Measurements from ENCODE around the gene NAV3. TPM values are rescaled to one million over a fixed set of nuclear protein-coding genes. Genes with fewer than 3 reads are reported as not detected.

The NAV3 gene
- total and polyA plus RNA-seq, 4 donors: 0.22 to 1.7 (median 0.71) TPM

DNA sequence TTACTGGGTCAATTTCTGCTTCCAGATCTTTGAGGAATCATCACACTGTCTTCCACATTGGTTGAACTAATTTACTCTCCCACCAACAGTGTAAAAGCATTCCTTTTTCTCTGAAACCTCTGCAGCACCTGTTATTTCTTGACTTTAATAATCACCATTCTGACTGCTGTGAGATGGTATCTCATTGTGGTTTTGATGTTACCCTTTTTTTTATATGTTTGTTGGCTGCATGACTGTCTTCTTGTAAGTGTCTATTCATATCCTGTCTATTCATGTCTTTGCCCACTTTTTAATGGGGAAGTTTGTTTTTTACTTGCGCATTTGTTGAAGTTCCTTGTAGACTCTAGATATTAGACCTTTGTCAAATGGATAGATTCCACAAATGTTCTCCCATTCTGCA, 324.9 kb downstream of the NAV3 start:
- Histone ChIP-seq H3K9me3 (ENCODE audit: control insufficient read depth in 4 of 4, low read length in 3 of 4) (no peaks in the 10 kb centered on the region), H3K4me3 (ENCODE audit: low read depth in 1 of 3, low read length in 3 of 3) (no peak overlapping the region), H3K27me3 (ENCODE audit: control insufficient read depth in 4 of 4, insufficient read depth in 4 of 4, low read length in 3 of 4) (no peaks in the 10 kb centered on the region), H3K27ac (ENCODE audit: low read depth in 1 of 2, low read length in 2 of 2) (no peak overlapping the region), H3K9ac (ENCODE audit: low read depth in 1 of 2, low read length in 2 of 2) (no peak overlapping the region), H3K36me3 (ENCODE audit: control insufficient read depth in 4 of 4, insufficient read depth in 3 of 4, low read depth in 1 of 4, low read length in 3 of 4) (no peaks in the 10 kb centered on the region), H3K4me1 (ENCODE audit: control insufficient read depth in 4 of 4, insufficient read depth in 4 of 4, low read length in 3 of 4) (no peaks in the 10 kb centered on the region)
- TF ChIP-seq, protein P1, sequence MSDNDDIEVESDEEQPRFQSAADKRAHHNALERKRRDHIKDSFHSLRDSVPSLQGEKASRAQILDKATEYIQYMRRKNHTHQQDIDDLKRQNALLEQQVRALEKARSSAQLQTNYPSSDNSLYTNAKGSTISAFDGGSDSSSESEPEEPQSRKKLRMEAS (IDR thresholded peaks at IDR 0.05): no peak
- TF ChIP-seq, protein P2, sequence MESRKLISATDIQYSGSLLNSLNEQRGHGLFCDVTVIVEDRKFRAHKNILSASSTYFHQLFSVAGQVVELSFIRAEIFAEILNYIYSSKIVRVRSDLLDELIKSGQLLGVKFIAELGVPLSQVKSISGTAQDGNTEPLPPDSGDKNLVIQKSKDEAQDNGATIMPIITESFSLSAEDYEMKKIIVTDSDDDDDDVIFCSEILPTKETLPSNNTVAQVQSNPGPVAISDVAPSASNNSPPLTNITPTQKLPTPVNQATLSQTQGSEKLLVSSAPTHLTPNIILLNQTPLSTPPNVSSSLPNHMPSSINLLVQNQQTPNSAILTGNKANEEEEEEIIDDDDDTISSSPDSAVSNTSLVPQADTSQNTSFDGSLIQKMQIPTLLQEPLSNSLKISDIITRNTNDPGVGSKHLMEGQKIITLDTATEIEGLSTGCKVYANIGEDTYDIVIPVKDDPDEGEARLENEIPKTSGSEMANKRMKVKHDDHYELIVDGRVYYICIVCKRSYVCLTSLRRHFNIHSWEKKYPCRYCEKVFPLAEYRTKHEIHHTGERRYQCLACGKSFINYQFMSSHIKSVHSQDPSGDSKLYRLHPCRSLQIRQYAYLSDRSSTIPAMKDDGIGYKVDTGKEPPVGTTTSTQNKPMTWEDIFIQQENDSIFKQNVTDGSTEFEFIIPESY (IDR thresholded peaks at IDR 0.05): no peak
- TF ChIP-seq RXRA (IDR thresholded peaks at IDR 0.05): no peak
- no peak for TF ChIP-seq YY1 (IDR thresholded peaks at IDR 0.05)
- TF ChIP-seq JUND (IDR thresholded peaks at IDR 0.05): no peak
- TF ChIP-seq HNF4A (conservative IDR thresholded peaks at IDR 0.05): no peak
- TF ChIP-seq, protein P3, sequence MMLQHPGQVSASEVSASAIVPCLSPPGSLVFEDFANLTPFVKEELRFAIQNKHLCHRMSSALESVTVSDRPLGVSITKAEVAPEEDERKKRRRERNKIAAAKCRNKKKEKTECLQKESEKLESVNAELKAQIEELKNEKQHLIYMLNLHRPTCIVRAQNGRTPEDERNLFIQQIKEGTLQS (IDR thresholded peaks at IDR 0.05): no peak
- TF ChIP-seq FOXA2 (IDR thresholded peaks at IDR 0.05): no peak
- TF ChIP-seq FOXA1 (IDR thresholded peaks at IDR 0.05): no peak
- no peak for TF ChIP-seq EGR1 (IDR thresholded peaks at IDR 0.05; ENCODE audit: low read depth in 2 of 2)
- no peak for TF ChIP-seq RAD21 (IDR thresholded peaks at IDR 0.05)
- no peak for TF ChIP-seq HNF4G (IDR thresholded peaks at IDR 0.05)
- TF ChIP-seq TAF1 (conservative IDR thresholded peaks at IDR 0.05): no peak
- TF ChIP-seq, protein P4, sequence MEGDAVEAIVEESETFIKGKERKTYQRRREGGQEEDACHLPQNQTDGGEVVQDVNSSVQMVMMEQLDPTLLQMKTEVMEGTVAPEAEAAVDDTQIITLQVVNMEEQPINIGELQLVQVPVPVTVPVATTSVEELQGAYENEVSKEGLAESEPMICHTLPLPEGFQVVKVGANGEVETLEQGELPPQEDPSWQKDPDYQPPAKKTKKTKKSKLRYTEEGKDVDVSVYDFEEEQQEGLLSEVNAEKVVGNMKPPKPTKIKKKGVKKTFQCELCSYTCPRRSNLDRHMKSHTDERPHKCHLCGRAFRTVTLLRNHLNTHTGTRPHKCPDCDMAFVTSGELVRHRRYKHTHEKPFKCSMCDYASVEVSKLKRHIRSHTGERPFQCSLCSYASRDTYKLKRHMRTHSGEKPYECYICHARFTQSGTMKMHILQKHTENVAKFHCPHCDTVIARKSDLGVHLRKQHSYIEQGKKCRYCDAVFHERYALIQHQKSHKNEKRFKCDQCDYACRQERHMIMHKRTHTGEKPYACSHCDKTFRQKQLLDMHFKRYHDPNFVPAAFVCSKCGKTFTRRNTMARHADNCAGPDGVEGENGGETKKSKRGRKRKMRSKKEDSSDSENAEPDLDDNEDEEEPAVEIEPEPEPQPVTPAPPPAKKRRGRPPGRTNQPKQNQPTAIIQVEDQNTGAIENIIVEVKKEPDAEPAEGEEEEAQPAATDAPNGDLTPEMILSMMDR (IDR thresholded peaks at IDR 0.05; ENCODE audit: low read depth, low read length, missing input control): no peak
- no peak for DNase-seq (ENCODE audit: low spot score)
- WGBS: 95% methylated on average over 1 of the region's 1 CpG

GRCh38 chr12:78156751-78157150, 326.1 kb downstream of the NAV3 start:
- Histone ChIP-seq H3K27me3 (ENCODE audit: control insufficient read depth in 4 of 4, insufficient read depth in 4 of 4, low read length in 3 of 4) (no peaks in the 10 kb centered on the region), H3K36me3 (ENCODE audit: control insufficient read depth in 4 of 4, insufficient read depth in 3 of 4, low read depth in 1 of 4, low read length in 3 of 4) (no peaks in the 10 kb centered on the region), H3K4me1 (ENCODE audit: control insufficient read depth in 4 of 4, insufficient read depth in 4 of 4, low read length in 3 of 4) (no peaks in the 10 kb centered on the region), H3K9ac (ENCODE audit: low read depth in 1 of 2, low read length in 2 of 2) (no peak overlapping the region), H3K9me3 (ENCODE audit: control insufficient read depth in 4 of 4, low read length in 3 of 4) (no peaks in the 10 kb centered on the region), H3K27ac (ENCODE audit: low read depth in 1 of 2, low read length in 2 of 2) (no peak overlapping the region), H3K4me3 (ENCODE audit: low read depth in 1 of 3, low read length in 3 of 3) (no peak overlapping the region)
- TF ChIP-seq TAF1 (conservative IDR thresholded peaks at IDR 0.05) (no peak), RXRA (IDR thresholded peaks at IDR 0.05) (no peak), JUND (IDR thresholded peaks at IDR 0.05) (no peak), YY1 (IDR thresholded peaks at IDR 0.05) (no peak), RAD21 (IDR thresholded peaks at IDR 0.05) (no peak), EGR1 (IDR thresholded peaks at IDR 0.05; ENCODE audit: low read depth in 2 of 2) (no peak)
- TF ChIP-seq, protein P2 (IDR thresholded peaks at IDR 0.05): no peak
- TF ChIP-seq, protein P1 (IDR thresholded peaks at IDR 0.05): no peak
- no peak for DNase-seq (ENCODE audit: low spot score)
